NCI-H510A (cell line): ENCODE results near the gene GIMAP6.
"Not testable (repeated sequence)": the region's sequence is repeated elsewhere in the genome, so short reads cannot be mapped to it uniquely, and the experiment has no call there.

Experiments used
- DNase-seq: peaks from one replicate; lab custom pipeline; 2025; lab: John Stamatoyannopoulos, UW

GIMAP6 gene

GRCh38 chr7:150631866-150632864 is at the start of gene GIMAP6:
TSS of gene GIMAP6 (minus strand) at chr7:150632385. CDS start at chr7:150630142, 2,243 bp downstream.
- no peak for DNase-seq

- not testable (repeated sequence) for DNase-seq
Measured at GRCh38 chr7:150680364-150680763, 48.2 kb upstream of the GIMAP6 start.

GRCh38 chr7:150678601-150679000 is 46.4 kb upstream of the GIMAP6 start:
- DNase-seq: not testable (repeated sequence)

- not testable (repeated sequence) for DNase-seq
Measured at GRCh38 chr7:150676854-150677253, 44.7 kb upstream of the GIMAP6 start.

- DNase-seq: not testable (repeated sequence)
Measured at GRCh38 chr7:150676276-150676675, 44.1 kb upstream of the GIMAP6 start.

GRCh38 chr7:150675714-150676113 is 43.5 kb upstream of the GIMAP6 start:
- DNase-seq: no peak

GRCh38 chr7:150671798-150672585 is 39.8 kb upstream of the GIMAP6 start:
- not testable (repeated sequence) for DNase-seq

- DNase-seq: no peak
Measured at GRCh38 chr7:150668977-150669376, 36.8 kb upstream of the GIMAP6 start.

GRCh38 chr7:150668472-150668911 is 36.3 kb upstream of the GIMAP6 start:
- no peak for DNase-seq

GRCh38 chr7:150666412-150666811 is 34.2 kb upstream of the GIMAP6 start:
- DNase-seq: no peak

- no peak for DNase-seq
Measured at GRCh38 chr7:150665896-150666295, 33.7 kb upstream of the GIMAP6 start.

GRCh38 chr7:150665089-150665748 is 33.0 kb upstream of the GIMAP6 start:
- DNase-seq: no peak

- no peak for DNase-seq
Measured at GRCh38 chr7:150663802-150664494, 31.8 kb upstream of the GIMAP6 start.

GRCh38 chr7:150662821-150663220 is 30.6 kb upstream of the GIMAP6 start:
- not testable (repeated sequence) for DNase-seq

- DNase-seq: no peak
Measured at GRCh38 chr7:150660939-150661613, 28.9 kb upstream of the GIMAP6 start.

- DNase-seq: no peak
Measured at GRCh38 chr7:150657526-150657925, 25.3 kb upstream of the GIMAP6 start.

- DNase-seq: no peak
Measured at GRCh38 chr7:150656047-150656446, 23.9 kb upstream of the GIMAP6 start.

- no peak for DNase-seq
Measured at GRCh38 chr7:150654692-150655091, 22.5 kb upstream of the GIMAP6 start.

- no peak for DNase-seq
Measured at GRCh38 chr7:150649080-150649385, 16.8 kb upstream of the GIMAP6 start.

GRCh38 chr7:150648353-150649079 is 16.3 kb upstream of the GIMAP6 start:
- DNase-seq: no peak
